ENCODE results near the gene HOXD10. TPM values are rescaled to one million over a fixed set of nuclear protein-coding genes. Genes with fewer than 3 reads are reported as not detected.

HOXD10 gene
- total and polyA plus RNA-seq, 9 donors = 0.38 to 8.1 (median 1.1) TPM

- WGBS, 3 donors = 18 to 55% (median 25%) methylated on average over 25 of the region's 25 CpGs
- DNase-seq = peak in 1 of 5 donors; percentile 9
- Histone ChIP-seq H3K9me3 (no peaks in the 10 kb centered on the region), H3K4me3 (peak overlapping the region; percentile 32), H3K27me3 (no peaks in the 10 kb centered on the region), H3K36me3 (no peaks in the 10 kb centered on the region), H3K4me1 (ENCODE audit: insufficient read depth) (peaks cover 5% of the 10 kb centered on the region), H3K27ac (no peak overlapping the region)
- TF ChIP-seq POLR2A (IDR thresholded peaks at IDR 0.05) (no peak), EP300 (IDR thresholded peaks at IDR 0.05) (no peak), CTCF (IDR thresholded peaks at IDR 0.05) (no peak)
- intact Hi-C loops (cut with DNase I) = loop anchor here in 1 of 4 donors (10.0 kb wide), 1 partner anchor 1770 kb away; the partner anchor contains the start of gene SP9
These were observed 11.4 kb upstream of the HOXD10 start for GRCh38 chr2:176105078-176105729.

GRCh38 chr2:176105730-176106580 lies 10.6 kb upstream of the HOXD10 start:
- no peaks in the 10 kb centered on the region for H3K9me3 ChIP-seq
- peak in 1 of 5 donors; percentile 11 for DNase-seq
- H3K4me1 ChIP-seq (ENCODE audit: insufficient read depth) = peaks cover 5% of the 10 kb centered on the region
- H3K36me3 ChIP-seq = no peaks in the 10 kb centered on the region
- no peak overlapping the region for H3K27ac ChIP-seq
- TF ChIP-seq POLR2A (IDR thresholded peaks at IDR 0.05) (no peak), EP300 (IDR thresholded peaks at IDR 0.05) (no peak), CTCF (IDR thresholded peaks at IDR 0.05) (no peak)
- peak overlapping the region; percentile 43 for H3K4me3 ChIP-seq
- no peaks in the 10 kb centered on the region for H3K27me3 ChIP-seq
- 28 to 70% (median 37%) methylated on average over 25 of the region's 25 CpGs for WGBS, 3 donors
- intact Hi-C loops (cut with DNase I) = loop anchor here in 1 of 4 donors (10.0 kb wide), 1 partner anchor 1771 kb away; the partner anchor contains the start of gene SP9

DNA sequence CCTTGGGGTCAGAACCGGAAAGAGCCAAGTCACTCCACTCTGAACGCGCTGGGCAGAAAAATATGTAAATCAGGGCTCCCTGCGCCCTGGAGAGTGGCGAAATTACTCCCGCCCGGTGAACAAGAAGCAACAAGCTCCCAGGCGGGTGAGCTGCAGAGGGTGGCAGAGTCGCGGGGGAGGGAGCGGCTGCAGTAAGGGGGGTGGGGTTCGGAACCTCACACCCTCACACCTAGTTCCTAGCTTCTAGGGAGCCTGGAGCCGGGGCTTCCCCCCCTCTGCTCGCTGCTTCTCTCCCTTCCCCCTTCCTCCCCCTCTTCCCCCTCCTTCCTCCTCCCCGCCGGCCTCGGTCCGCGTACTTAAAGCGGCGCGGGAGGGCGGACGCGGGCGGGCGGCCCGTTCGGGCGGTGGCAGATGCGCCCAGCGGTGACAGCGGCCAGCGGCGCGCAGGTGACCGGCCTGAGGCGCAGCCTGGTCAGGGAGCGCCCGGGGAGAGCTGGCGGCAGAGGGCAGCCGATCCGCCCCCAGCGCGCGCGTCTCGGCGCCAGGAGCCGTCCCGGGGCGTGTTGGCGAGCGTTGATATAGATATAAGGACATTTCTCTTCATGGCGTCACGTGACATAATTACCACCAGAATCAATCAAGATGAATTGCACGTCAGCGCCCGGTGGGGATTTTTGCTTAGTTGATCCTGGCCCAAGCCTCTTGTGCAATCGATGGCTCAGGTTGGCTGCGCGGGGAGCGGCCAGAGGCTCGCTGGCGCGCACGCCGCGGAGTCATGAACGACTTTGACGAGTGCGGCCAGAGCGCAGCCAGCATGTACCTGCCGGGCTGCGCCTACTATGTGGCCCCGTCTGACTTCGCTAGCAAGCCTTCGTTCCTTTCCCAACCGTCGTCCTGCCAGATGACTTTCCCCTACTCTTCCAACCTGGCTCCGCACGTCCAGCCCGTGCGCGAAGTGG lies 9.7 kb upstream of the HOXD10 start, which contains the start of gene HOXD11:
TSS of gene HOXD11 (plus strand) at position 700 of the 959 bp plus-strand sequence. CDS start at position 776, 76 bp downstream.
- 3 to 6% (median 3%) methylated on average over 60 to 85 of the region's 85 CpGs for WGBS, 3 donors
- peak in 2 of 5 donors; percentile 36 to 53 for DNase-seq

More for the DNA sequence above, 9.7 kb upstream of the HOXD10 start, which contains the start of gene HOXD11:
- H3K27ac ChIP-seq = no peak within 1 kb of the TSS
- H3K9me3 ChIP-seq = no peaks in the 10 kb centered on the region
- peak within 1 kb of the TSS; percentile 43 for H3K4me3 ChIP-seq
- H3K36me3 ChIP-seq = no peaks in the 10 kb centered on the region
- intact Hi-C loops (cut with DNase I) = loop anchor here in 1 of 4 donors (10.0 kb wide), 1 partner anchor 1772 kb away; the partner anchor contains the start of gene SP9
- H3K27me3 ChIP-seq = peaks cover 1% of the 10 kb centered on the region
- peaks cover 5% of the 10 kb centered on the region for H3K4me1 ChIP-seq (ENCODE audit: insufficient read depth)
- TF ChIP-seq EP300 (IDR thresholded peaks at IDR 0.05) (no peak), CTCF (IDR thresholded peaks at IDR 0.05) (no peak), POLR2A (IDR thresholded peaks at IDR 0.05) (no peak)

Measured in ovary (tissue), 9 donors.